Mesenchymal stem cell (in vitro differentiated cells and primary cell): ENCODE measurements around the gene PZP.

Experiments
- DNase-seq: peaks from one replicate; pipeline ENCODE4 v3.0.0-alpha.2; 2013
- H2AFZ ChIP-seq: one replicate; pipeline ENCODE4 v1.6.1; 2013; ENCODE audit warnings: low read depth, mild to moderate bottlenecking, control low read depth, inconsistent platforms, low read length, moderate library complexity
- H2AK5ac ChIP-seq: 2 replicates; pipeline ENCODE4 v1.6.1; 2013; ENCODE audit warnings: low read length, moderate library complexity, mild to moderate bottlenecking, inconsistent platforms; ENCODE audit not compliant: severe bottlenecking
- H2BK120ac ChIP-seq: one replicate; pipeline ENCODE4 v1.6.1; 2013; ENCODE audit warnings: low read depth, mild to moderate bottlenecking, inconsistent platforms, low read length, moderate library complexity
- H2BK12ac ChIP-seq, 2 experiments: one replicate each; pipeline ENCODE4 v1.6.1; 2013; ENCODE audit warnings: inconsistent platforms in 2 of 2, low read length in 2 of 2, mild to moderate bottlenecking in 2 of 2, moderate library complexity in 2 of 2, control low read depth in 1 of 2
- H2BK15ac ChIP-seq: one replicate; pipeline ENCODE4 v1.6.1; 2013; ENCODE audit warnings: mild to moderate bottlenecking, low read depth, inconsistent platforms; ENCODE audit not compliant: poor library complexity, severe bottlenecking
- H2BK5ac ChIP-seq: 2 replicates; pipeline ENCODE4 v1.6.1; 2013; ENCODE audit warnings: low read depth, mild to moderate bottlenecking, low read length, control low read depth, inconsistent platforms; ENCODE audit not compliant: poor library complexity, severe bottlenecking
- H3K14ac ChIP-seq, 2 experiments: one replicate each; pipeline ENCODE4 v1.6.1; 2013; ENCODE audit warnings: inconsistent platforms in 2 of 2, low read length in 2 of 2, control low read depth in 1 of 2, mild to moderate bottlenecking in 1 of 2, moderate library complexity in 1 of 2
- H3K18ac ChIP-seq, 2 experiments: one replicate each; pipeline ENCODE4 v1.6.1; 2013; ENCODE audit warnings: inconsistent platforms in 2 of 2, low read length in 2 of 2, control low read depth in 1 of 2, low read depth in 1 of 2, mild to moderate bottlenecking in 1 of 2
- H3K23ac ChIP-seq, 2 experiments: one replicate each; pipeline ENCODE4 v1.6.1; 2013; ENCODE audit warnings: inconsistent platforms in 2 of 2, low read length in 2 of 2, mild to moderate bottlenecking in 2 of 2, moderate library complexity in 2 of 2, control low read depth in 1 of 2
- H3K27ac ChIP-seq: 2 replicates; pipeline ENCODE4 v1.5.1; 2013; ENCODE audit warnings: mild to moderate bottlenecking, moderate library complexity, low read length, control low read depth, inconsistent platforms; ENCODE audit not compliant: poor library complexity, severe bottlenecking
- H3K27me3 ChIP-seq, 2 experiments: 2 replicates each; pipeline versions ENCODE4 v1.6.1 to v1.7.0; 2013; ENCODE audit warnings: low read length in 2 of 2, mild to moderate bottlenecking in 2 of 2, moderate library complexity in 2 of 2, control low read depth in 1 of 2, inconsistent platforms in 1 of 2; ENCODE audit not compliant: control insufficient read depth in 1 of 2, insufficient read depth in 1 of 2
- H3K36me3 ChIP-seq, 2 experiments: 2 replicates each; pipeline versions ENCODE4 v1.6.1 to v1.7.0; 2013; ENCODE audit warnings: low read length in 2 of 2, control low read depth in 1 of 2, inconsistent platforms in 1 of 2, low read depth in 1 of 2, mild to moderate bottlenecking in 1 of 2; ENCODE audit not compliant: insufficient read depth in 2 of 2, control insufficient read depth in 1 of 2
- H3K4ac ChIP-seq, 2 experiments: one replicate each; pipeline ENCODE4 v1.6.1; 2013; ENCODE audit warnings: inconsistent platforms in 2 of 2, low read length in 2 of 2, mild to moderate bottlenecking in 2 of 2, moderate library complexity in 2 of 2, control low read depth in 1 of 2, low read depth in 1 of 2
- H3K4me1 ChIP-seq: 2 replicates; pipeline ENCODE4 v1.6.1; 2013; ENCODE audit warnings: low read depth, low read length, control low read depth; ENCODE audit not compliant: control insufficient read depth, insufficient read depth
- H3K4me2 ChIP-seq: 2 replicates; pipeline ENCODE4 v1.6.1; 2013; ENCODE audit warnings: low read length, mild to moderate bottlenecking, inconsistent platforms; ENCODE audit not compliant: poor library complexity, severe bottlenecking
- H3K4me3 ChIP-seq, 2 experiments: 2 replicates each; pipeline versions ENCODE4 v1.5.1 to v1.7.0; 2013; ENCODE audit warnings: low read length in 2 of 2, mild to moderate bottlenecking in 2 of 2, control low read depth in 1 of 2, low read depth in 1 of 2; ENCODE audit not compliant: insufficient read depth in 1 of 2
- H3K79me1 ChIP-seq: replicated peaks from 2 replicates; pipeline ENCODE4 v1.6.1; 2013; ENCODE audit warnings: mild to moderate bottlenecking, control low read depth, low read length, inconsistent platforms; ENCODE audit not compliant: poor library complexity, severe bottlenecking
- H3K9ac ChIP-seq: 2 replicates; pipeline ENCODE4 v1.7.0; 2013; ENCODE audit warnings: mild to moderate bottlenecking, low read length, moderate library complexity
- H3K9me3 ChIP-seq: 2 replicates; pipeline ENCODE4 v1.7.0; 2013; ENCODE audit warnings: mild to moderate bottlenecking, low read length; ENCODE audit not compliant: control insufficient read depth
- H4K8ac ChIP-seq: one replicate; pipeline ENCODE4 v1.6.1; 2013; ENCODE audit warnings: inconsistent platforms, mild to moderate bottlenecking, low read length, moderate library complexity
- H4K91ac ChIP-seq: one replicate; pipeline ENCODE4 v1.6.1; 2013; ENCODE audit warnings: mild to moderate bottlenecking, low read length, inconsistent platforms
- WGBS: methylation state at CpG from one replicate; pipeline ENCODE4 v1.1.7; 2013; ENCODE audit warnings: mixed read lengths; 5-methylcytosine and 5-hydroxymethylcytosine counted together

PZP gene

GRCh38 chr12:9244894-9245293 is 36.7 kb upstream of the PZP start:
- Histone ChIP-seq H2BK15ac (no peak overlapping the region), H2BK5ac (no peak overlapping the region), H3K4ac (no peak overlapping the region), H4K91ac (no peak overlapping the region), H3K27ac (no peak overlapping the region), H3K9me3 (no peaks in the 10 kb centered on the region), H2BK12ac (no peak overlapping the region), H3K4me2 (no peak overlapping the region), H3K27me3 (peaks cover 0 to 3% of the 10 kb centered on the region in 2 experiments), H2AFZ (no peak overlapping the region), H3K18ac (no peak overlapping the region), H3K9ac (no peak overlapping the region), H3K36me3 (no peaks in the 10 kb centered on the region), H4K8ac (no peak overlapping the region), H3K4me3 (no peak overlapping the region), H3K23ac (no peak overlapping the region), H3K79me1 (no peaks in the 10 kb centered on the region), H2AK5ac (no peak overlapping the region), H2BK120ac (no peak overlapping the region), H3K4me1 (no peaks in the 10 kb centered on the region), H3K14ac (no peak overlapping the region)
- no peak for DNase-seq
- WGBS: 67% methylated on average over 6 of the region's 6 CpGs

- H3K9ac ChIP-seq: no peak overlapping the region
- no peak overlapping the region for H3K14ac ChIP-seq
- peaks cover 0 to 3% of the 10 kb centered on the region in 2 experiments for H3K27me3 ChIP-seq
- no peak overlapping the region for H2BK15ac ChIP-seq
- H2BK5ac ChIP-seq: no peak overlapping the region
- H2BK120ac ChIP-seq: no peak overlapping the region
- no peak overlapping the region for H3K4ac ChIP-seq
- H2AFZ ChIP-seq: no peak overlapping the region
- no peak overlapping the region for H4K8ac ChIP-seq
- H3K18ac ChIP-seq: no peak overlapping the region
- H2BK12ac ChIP-seq: no peak overlapping the region
- no peak overlapping the region for H3K23ac ChIP-seq
- no peaks in the 10 kb centered on the region for H3K4me1 ChIP-seq
- H3K79me1 ChIP-seq: no peaks in the 10 kb centered on the region
- no peaks in the 10 kb centered on the region for H3K9me3 ChIP-seq
- WGBS: no CpG with 5 or more reads among the region's 1 CpG
- no peak for DNase-seq
- H3K27ac ChIP-seq: no peak overlapping the region
- no peak overlapping the region for H4K91ac ChIP-seq
- no peak overlapping the region for H2AK5ac ChIP-seq
- H3K36me3 ChIP-seq: no peaks in the 10 kb centered on the region
- H3K4me2 ChIP-seq: no peak overlapping the region
- no peak overlapping the region for H3K4me3 ChIP-seq
Measured at GRCh38 chr12:9243999-9244649, 35.9 kb upstream of the PZP start.

- Histone ChIP-seq H2BK12ac (no peak overlapping the region), H2AK5ac (no peak overlapping the region), H4K91ac (no peak overlapping the region), H3K36me3 (no peaks in the 10 kb centered on the region), H2BK15ac (no peak overlapping the region), H3K9ac (no peak overlapping the region), H3K14ac (no peak overlapping the region), H3K4me3 (no peak overlapping the region), H3K4ac (no peak overlapping the region), H3K79me1 (no peaks in the 10 kb centered on the region), H3K27me3 (peaks cover 0 to 3% of the 10 kb centered on the region in 2 experiments), H2BK120ac (no peak overlapping the region), H2AFZ (no peak overlapping the region), H3K4me1 (no peaks in the 10 kb centered on the region), H4K8ac (no peak overlapping the region), H3K9me3 (no peaks in the 10 kb centered on the region), H3K4me2 (peak overlapping the region; percentile 23), H3K18ac (no peak overlapping the region), H3K23ac (no peak overlapping the region), H3K27ac (no peak overlapping the region), H2BK5ac (no peak overlapping the region)
- no peak for DNase-seq
- WGBS: 60% methylated on average over 3 of the region's 3 CpGs
Measured at GRCh38 chr12:9241301-9241700, 33.1 kb upstream of the PZP start.

GRCh38 chr12:9240776-9241175 is 32.6 kb upstream of the PZP start:
- Histone ChIP-seq H3K9me3 (no peaks in the 10 kb centered on the region), H3K9ac (no peak overlapping the region), H2BK120ac (no peak overlapping the region), H3K27ac (no peak overlapping the region), H2AK5ac (no peak overlapping the region), H3K23ac (no peak overlapping the region), H2BK12ac (no peak overlapping the region), H2AFZ (no peak overlapping the region), H3K4ac (no peak overlapping the region), H2BK15ac (no peak overlapping the region), H2BK5ac (no peak overlapping the region), H3K14ac (no peak overlapping the region), H3K4me2 (no peak overlapping the region), H4K8ac (no peak overlapping the region), H3K27me3 (peaks cover 0 to 3% of the 10 kb centered on the region in 2 experiments), H3K4me3 (peak overlapping the region in 1 of 2 experiments; percentile 73), H3K4me1 (no peaks in the 10 kb centered on the region), H4K91ac (no peak overlapping the region), H3K36me3 (no peaks in the 10 kb centered on the region), H3K18ac (no peak overlapping the region), H3K79me1 (no peaks in the 10 kb centered on the region)
- DNase-seq: no peak
- 87% methylated on average over 5 of the region's 5 CpGs for WGBS
